Mucosa of descending colon (tissue), 3 donors: ENCODE results near the gene CHFR. TPM values are rescaled to one million over a fixed set of nuclear protein-coding genes. Genes with fewer than 3 reads are reported as not detected.
"Not testable (repeated sequence)": the region's sequence is repeated elsewhere in the genome, so short reads cannot be mapped to it uniquely, and the experiment has no call there.

Source experiments
- ATAC-seq: fragments of 200-7000 bp; cut with Tn5 transposase; one replicate; pipeline ENCODE4 v1.9.1; 2020; ENCODE audit warnings: mild to moderate bottlenecking, moderate library complexity
- DNase-seq, 3 donors: peaks; one replicate each; pipeline ENCODE4 v3.0.0-alpha.2; 2020
- H3K36me3 ChIP-seq: fragments of 200-600 bp; one replicate; pipeline ENCODE4 v1.8.0; 2021; ENCODE audit warnings: low read depth, mild to moderate bottlenecking
- H3K4me1 ChIP-seq: fragments of 200-600 bp; one replicate; pipeline ENCODE4 v1.8.0; 2021; ENCODE audit warnings: low read depth, mild to moderate bottlenecking
- H3K4me3 ChIP-seq: fragments of 200-600 bp; one replicate; pipeline ENCODE4 v1.8.0; 2021; ENCODE audit warnings: mild to moderate bottlenecking
- H3K9me3 ChIP-seq: fragments of 200-600 bp; one replicate; pipeline ENCODE4 v1.8.0; 2021; ENCODE audit warnings: mild to moderate bottlenecking
- CTCF ChIP-seq: fragments of 200-600 bp; IDR thresholded peaks from one replicate; pipeline ENCODE4 v1.8.0; 2022; ENCODE audit warnings: antibody characterized with exemption, mild to moderate bottlenecking
- intact Hi-C, 2 donors: fragments of 100-400 bp; cut with DNase I in 1 of 2; cut with micrococcal nuclease in 1 of 2; formaldehyde crosslinking; loops; one replicate each; pipeline versions ENCODE4 v1.11.0 to v1.11.1; 2022; cut with DNase I, micrococcal nuclease
- total RNA-seq, 3 donors: library from RNA; stranded (reverse); fragmentation: NEBNext Ultra II Directional in 2 of 3; extraction: Animal tissue kit (Norgen Biotek cat#: 25700) in 2 of 3; gene quantifications; one replicate each; pipeline versions ENCODE4 v1.2.1 to v1.2.4, GENCODE V29; 2021 to 2023
- donor health status: DM: no; HTN: no; CAD: no; lungs with moderate emphysema.
- donor health status: DM: no; HTN: no; CAD: no.
- donor health status: DM: no; HTN: yes; CAD: no.

The CHFR gene
- total RNA-seq, 3 donors from 2014 or later = 50.6 to 65.9 (median 50.7) TPM

GRCh38 chr12:132836795-132837331 lies 50.5 kb downstream of the CHFR start:
- no peak for ATAC-seq
- intact Hi-C loops = no loop called here
- no peak for TF ChIP-seq CTCF
- Histone ChIP-seq H3K36me3 (no peaks in the 10 kb centered on the region), H3K4me3 (no peak overlapping the region), H3K4me1 (peaks cover 12% of the 10 kb centered on the region), H3K9me3 (no peaks in the 10 kb centered on the region)
- no peak for DNase-seq

GRCh38 chr12:132836230-132836629 lies 51.2 kb downstream of the CHFR start:
- H3K36me3 ChIP-seq, DNase-seq, intact Hi-C loops, H3K4me3 ChIP-seq, ATAC-seq, H3K9me3 ChIP-seq: not testable (repeated sequence)
- H3K4me1 ChIP-seq = peaks cover 14% of the 10 kb centered on the region

DNA sequence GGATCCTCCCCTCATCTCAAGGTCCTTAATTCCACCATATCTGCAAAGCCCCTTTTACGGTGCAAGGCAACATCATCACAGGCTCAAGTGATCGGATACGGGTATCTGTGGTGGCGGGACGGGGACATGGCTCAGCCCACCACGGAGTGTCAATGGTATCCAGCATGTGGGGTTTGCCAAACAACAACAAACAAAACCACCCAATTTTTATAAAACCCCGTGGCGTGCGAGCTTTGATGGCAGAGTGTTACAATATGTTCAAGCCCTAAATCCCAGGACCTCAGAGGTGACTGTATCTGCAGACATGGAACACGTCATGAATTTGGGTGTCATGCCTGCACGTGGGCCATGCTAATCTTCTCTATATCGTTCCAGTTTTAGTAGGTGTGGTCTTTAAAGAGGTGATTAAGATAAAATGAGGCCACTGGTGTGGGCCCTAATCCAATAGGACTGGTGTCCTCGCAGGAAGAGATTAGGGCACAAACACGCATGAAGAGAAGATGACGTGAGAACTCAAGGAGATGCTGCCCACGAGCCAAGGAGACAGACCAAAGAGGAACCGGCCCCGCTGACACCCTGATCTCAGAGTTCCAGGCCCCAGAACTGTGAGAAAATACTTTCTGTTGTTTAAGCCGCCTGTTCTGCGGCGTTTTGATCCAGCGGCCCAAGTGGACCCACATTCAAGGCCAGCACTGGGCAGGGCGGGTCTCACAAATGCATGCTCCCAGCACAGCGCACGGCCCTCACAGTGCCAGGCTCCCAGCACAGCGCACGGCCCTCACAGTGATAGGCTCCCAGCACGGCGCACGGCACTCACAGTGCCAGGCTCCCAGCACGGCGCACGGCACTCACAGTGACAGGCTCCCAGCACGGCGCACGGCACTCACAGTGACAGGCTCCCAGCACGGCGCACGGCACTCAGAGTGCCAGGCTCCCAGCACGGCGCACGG lies 52.1 kb downstream of the CHFR start:
- no peaks in the 10 kb centered on the region for H3K36me3 ChIP-seq
- H3K4me3 ChIP-seq = no peak overlapping the region
- peaks cover 14% of the 10 kb centered on the region for H3K4me1 ChIP-seq
- no peak for TF ChIP-seq CTCF
- intact Hi-C loops = no loop called here
- ATAC-seq = no peak
- no peaks in the 10 kb centered on the region for H3K9me3 ChIP-seq
- no peak for DNase-seq

- DNase-seq (no peak), ATAC-seq (peak; percentile 35)
- intact Hi-C loops = no loop called here
- no peak for TF ChIP-seq CTCF
- Histone ChIP-seq H3K36me3 (no peaks in the 10 kb centered on the region), H3K4me3 (no peak overlapping the region), H3K9me3 (no peaks in the 10 kb centered on the region), H3K4me1 (peaks cover 14% of the 10 kb centered on the region)
Observed at GRCh38 chr12:132834181-132834711, 53.2 kb downstream of the CHFR start.

DNA sequence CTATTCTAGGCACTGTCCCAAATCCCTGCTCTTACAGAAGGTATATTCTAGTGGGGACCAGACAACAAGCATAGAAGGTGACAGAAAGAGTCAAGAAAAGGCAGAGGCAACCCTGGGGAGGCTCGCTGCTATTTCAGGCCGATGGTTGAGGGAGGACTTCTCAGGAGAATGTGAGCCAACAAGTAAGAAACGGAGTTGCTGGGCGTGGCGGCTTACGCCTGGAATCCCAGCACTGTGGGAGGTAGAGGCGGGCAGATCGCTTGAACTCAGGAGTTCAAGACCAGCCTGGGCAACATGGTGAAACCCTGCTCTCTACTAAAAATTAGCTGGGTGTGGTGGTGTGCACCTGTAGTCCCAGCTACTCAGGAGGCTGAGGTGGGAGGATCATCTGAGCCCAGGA lies 54.1 kb downstream of the CHFR start:
- intact Hi-C loops = no loop called here
- H3K4me3 ChIP-seq = no peak overlapping the region
- no peak for DNase-seq
- no peak for ATAC-seq
- H3K9me3 ChIP-seq = no peaks in the 10 kb centered on the region
- TF ChIP-seq CTCF = no peak
- H3K4me1 ChIP-seq = peaks cover 8% of the 10 kb centered on the region
- H3K36me3 ChIP-seq = no peaks in the 10 kb centered on the region

DNA sequence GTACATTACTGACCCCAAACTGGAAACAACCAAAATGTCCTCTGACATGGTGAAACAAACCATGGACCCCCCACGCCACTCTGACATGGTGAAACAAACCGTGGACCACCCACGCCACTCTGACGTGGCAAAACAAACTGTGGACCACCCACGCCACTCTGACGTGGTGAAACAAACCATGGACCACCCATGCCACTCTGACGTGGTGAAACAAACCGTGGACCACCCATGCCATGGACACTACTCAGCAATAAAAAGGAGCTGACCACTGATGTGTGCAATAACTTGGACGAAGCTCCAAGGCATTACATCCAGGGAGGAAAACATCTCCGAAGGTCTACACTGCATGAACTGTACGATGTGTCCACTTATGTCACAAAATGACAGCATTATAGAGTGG lies 55.6 kb downstream of the CHFR start:
- no peak for TF ChIP-seq CTCF
- no peak for ATAC-seq
- no peak for DNase-seq

More for the DNA sequence above, 55.6 kb downstream of the CHFR start:
- H3K36me3 ChIP-seq = no peaks in the 10 kb centered on the region
- H3K4me1 ChIP-seq = peaks cover 11% of the 10 kb centered on the region
- no peaks in the 10 kb centered on the region for H3K9me3 ChIP-seq
- H3K4me3 ChIP-seq = no peak overlapping the region
- intact Hi-C loops = no loop called here
